Prostate gland (tissue), 2 donors: Measurements from ENCODE around the gene DCST1. TPM values are rescaled to one million over a fixed set of nuclear protein-coding genes. Genes with fewer than 3 reads are reported as not detected.

ENCODE experiments used
- DNase-seq: peaks from one replicate; pipeline ENCODE4 v3.0.0-alpha.2; 2019; ENCODE audit warnings: low spot score
- H3K27ac ChIP-seq, 2 donors: fragments of 200-600 bp; sonication (generic); 2 replicates each; pipeline ENCODE4 v1.5.1; 2017 to 2019
- H3K27me3 ChIP-seq: fragments of 200-600 bp; sonication (generic); replicated peaks from 2 replicates; pipeline ENCODE4 v1.5.1; 2019; ENCODE audit not compliant: insufficient read depth
- H3K36me3 ChIP-seq, 2 donors: fragments of 200-600 bp; sonication (generic); 1 replicate in 1 of 2; 2 replicates in 1 of 2; pipeline versions ENCODE4 v1.5.1 to v1.8.1; 2017 to 2019
- H3K4me1 ChIP-seq: fragments of 200-600 bp; sonication (generic); replicated peaks from 2 replicates; pipeline ENCODE4 v1.5.1; 2019
- H3K4me3 ChIP-seq, 2 donors: fragments of 200-600 bp; sonication (generic); 2 replicates each; pipeline ENCODE4 v1.5.1; 2017 to 2019
- H3K9me3 ChIP-seq: fragments of 200-600 bp; sonication (generic); 2 replicates; pipeline ENCODE4 v1.5.1; 2017
- CTCF ChIP-seq, 4 experiments: fragments of 200-600 bp in 2 of 4; fragments of 450-650 bp in 2 of 4; sonication (generic) in 2 of 4; IDR thresholded peaks; 1 replicate in 3 of 4; 2 replicates in 1 of 4; pipeline ENCODE4 v1.5.1; 2016 to 2019; ENCODE audit warnings: antibody characterized with exemption in 4 of 4, mild to moderate bottlenecking in 2 of 4, moderate library complexity in 2 of 4
- POLR2A ChIP-seq: fragments of 450-650 bp; IDR thresholded peaks from one replicate; pipeline ENCODE4 v1.6.1; 2016; ENCODE audit warnings: antibody characterized with exemption, mild to moderate bottlenecking
- POLR2AphosphoS5 ChIP-seq: sonication (generic); formaldehyde crosslinking; IDR thresholded peaks from one replicate; pipeline ENCODE4 v1.6.1; 2017; ENCODE audit warnings: antibody characterized with exemption
- WGBS: methylation state at CpG from one replicate; pipeline ENCODE4 v1.1.5; 2018; 5-methylcytosine and 5-hydroxymethylcytosine counted together
- intact Hi-C: fragments of 100-400 bp; cut with DNase I; formaldehyde crosslinking; loops from one replicate; pipeline ENCODE4 v1.14.2; 2022
- total RNA-seq, 2 donors: library from RNA; depleted of rRNA; stranded (reverse); fragments of >200 nt; gene quantifications; one replicate each; pipeline ENCODE4 v1.1.0, GENCODE V29; 2016

Gene DCST1
- total RNA-seq, 2 donors from 2014 or later: 0.51 TPM; not detected in 1

DNA sequence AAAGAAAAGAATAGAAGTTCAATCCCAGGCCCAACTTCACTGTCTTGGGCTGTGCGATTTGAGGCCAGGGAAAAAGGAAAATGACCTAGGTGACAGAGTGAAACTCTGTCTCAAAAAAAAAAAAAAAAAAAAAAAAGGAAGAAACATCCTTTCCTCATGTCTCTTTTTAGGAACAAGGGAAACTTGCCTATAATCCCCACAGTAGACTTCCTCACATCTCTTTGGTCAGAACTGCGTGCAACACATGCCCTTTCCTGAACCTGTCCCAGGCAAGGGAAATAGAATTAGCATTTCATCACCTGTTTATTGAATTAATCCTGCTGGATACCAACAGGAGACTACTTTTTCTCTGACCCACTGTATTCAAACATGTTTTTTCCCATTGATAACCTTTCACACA lies 2.3 kb downstream of the DCST1 start:
- H3K27me3 ChIP-seq: no peaks in the 10 kb centered on the region
- intact Hi-C loops: no loop called here
- H3K27ac ChIP-seq: no peak overlapping the region
- no peaks in the 10 kb centered on the region for H3K9me3 ChIP-seq
- TF ChIP-seq POLR2A (no peak), CTCF (IDR thresholded peaks at IDR 0.05) (no peak), POLR2AphosphoS5 (no peak)
- no peak for DNase-seq
- 89% methylated on average over 2 of the region's 2 CpGs for WGBS
- H3K36me3 ChIP-seq: no peaks in the 10 kb centered on the region
- H3K4me3 ChIP-seq: no peak overlapping the region
- H3K4me1 ChIP-seq: peaks cover 5% of the 10 kb centered on the region

DNA sequence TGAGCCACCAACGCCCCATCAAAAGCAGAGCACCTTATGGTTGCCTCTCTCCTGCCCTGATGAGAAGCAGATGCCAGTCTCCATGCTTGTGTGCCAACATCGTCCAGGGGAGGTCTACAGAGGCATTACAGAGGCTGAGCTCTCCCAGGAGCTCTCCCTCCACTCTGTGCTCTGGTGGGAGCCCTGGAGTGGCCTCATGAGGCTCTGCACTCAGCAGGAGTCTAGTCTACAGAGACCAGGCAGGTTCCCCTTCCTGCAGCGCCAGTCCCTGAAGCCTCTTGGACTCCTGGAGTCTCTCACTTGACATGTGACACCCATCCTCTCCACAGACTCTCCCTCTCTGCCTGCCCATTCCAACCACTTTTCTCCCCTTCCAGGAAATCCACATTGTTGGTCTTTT lies 3.4 kb downstream of the DCST1 start:
- H3K27me3 ChIP-seq: no peaks in the 10 kb centered on the region
- DNase-seq: no peak
- H3K4me3 ChIP-seq: no peak overlapping the region
- no peaks in the 10 kb centered on the region for H3K36me3 ChIP-seq
- intact Hi-C loops: no loop called here
- H3K27ac ChIP-seq: no peak overlapping the region
- H3K9me3 ChIP-seq: no peaks in the 10 kb centered on the region
- TF ChIP-seq POLR2AphosphoS5: no peak
- TF ChIP-seq POLR2A: no peak
- no peak for TF ChIP-seq CTCF (IDR thresholded peaks at IDR 0.05)
- 94% methylated on average over 3 of the region's 3 CpGs for WGBS
- peaks cover 5% of the 10 kb centered on the region for H3K4me1 ChIP-seq

GRCh38 chr1:155037851-155038441 lies 4.3 kb downstream of the DCST1 start:
- Histone ChIP-seq H3K27me3 (no peaks in the 10 kb centered on the region), H3K4me1 (peaks cover 5% of the 10 kb centered on the region), H3K27ac (peak overlapping the region; percentile 66 to 72), H3K36me3 (no peaks in the 10 kb centered on the region), H3K9me3 (no peaks in the 10 kb centered on the region), H3K4me3 (no peak overlapping the region)
- DNase-seq: no peak
- TF ChIP-seq POLR2A: no peak
- no peak for TF ChIP-seq CTCF (IDR thresholded peaks at IDR 0.05)
- TF ChIP-seq POLR2AphosphoS5: no peak
- intact Hi-C loops: no loop called here
- 68% methylated on average over 6 of the region's 6 CpGs for WGBS

GRCh38 chr1:155038602-155039307 lies 5.1 kb downstream of the DCST1 start:
- no peak overlapping the region for H3K4me3 ChIP-seq
- H3K27me3 ChIP-seq: no peaks in the 10 kb centered on the region
- WGBS: 11% methylated on average over 8 of the region's 8 CpGs
- H3K9me3 ChIP-seq: no peaks in the 10 kb centered on the region
- no peaks in the 10 kb centered on the region for H3K36me3 ChIP-seq
- peak overlapping the region; percentile 66 to 72 for H3K27ac ChIP-seq
- peaks cover 5% of the 10 kb centered on the region for H3K4me1 ChIP-seq
- TF ChIP-seq POLR2A (no peak), CTCF (IDR thresholded peaks at IDR 0.05) (no peak), POLR2AphosphoS5 (peak; percentile 95)
- DNase-seq: peak; percentile 81
- intact Hi-C loops: no loop called here

DNA sequence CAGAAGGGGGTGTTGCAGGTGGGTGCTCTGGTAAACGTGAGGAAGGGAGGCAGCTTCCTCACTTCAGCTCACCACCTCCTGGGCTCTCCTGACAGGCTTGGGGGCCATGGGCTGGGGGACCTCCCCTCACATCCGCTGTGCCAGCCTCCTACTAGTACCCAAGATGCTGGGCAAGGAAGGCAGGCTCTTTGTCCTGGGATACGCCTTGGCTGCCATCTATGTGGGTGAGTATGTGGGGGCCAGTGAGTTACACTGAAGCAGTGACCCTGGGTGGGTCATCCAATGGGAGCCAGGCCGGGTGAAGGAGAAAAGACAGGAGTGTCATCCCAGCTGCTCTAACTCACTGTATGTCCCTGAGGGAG lies 5.7 kb downstream of the DCST1 start:
- TF ChIP-seq POLR2A (no peak), POLR2AphosphoS5 (no peak), CTCF (IDR thresholded peaks at IDR 0.05) (no peak)
- no peak overlapping the region for H3K4me3 ChIP-seq

More for the DNA sequence above, 5.7 kb downstream of the DCST1 start:
- no peaks in the 10 kb centered on the region for H3K36me3 ChIP-seq
- H3K4me1 ChIP-seq: peaks cover 5% of the 10 kb centered on the region
- no peaks in the 10 kb centered on the region for H3K27me3 ChIP-seq
- DNase-seq: no peak
- intact Hi-C loops: no loop called here
- WGBS: 74% methylated on average over 4 of the region's 4 CpGs
- H3K9me3 ChIP-seq: no peaks in the 10 kb centered on the region
- H3K27ac ChIP-seq: peak overlapping the region; percentile 66 to 72
